Chondrocyte (in vitro differentiated cells): Measurements from ENCODE around the gene INPP5F. TPM values are rescaled to one million over a fixed set of nuclear protein-coding genes. Genes with fewer than 3 reads are reported as not detected.
A peak's percentile ranks its signal among the peaks of the same experiment; 100 is the strongest.

Source experiments
- DNase-seq: peaks from one replicate; pipeline ENCODE4 v3.0.0; 2021; ENCODE audit warnings: mixed read lengths, low spot score
- H3K27ac Mint-ChIP-seq: one replicate; pipeline ENCODE4 v1.8.0; 2021; ENCODE audit warnings: mild to moderate bottlenecking, moderate library complexity, mixed read lengths; ENCODE audit not compliant: unreplicated experiment
- H3K27me3 Mint-ChIP-seq: 2 replicates; pipeline ENCODE4 v1.8.0; 2021; ENCODE audit warnings: low read depth, mixed read lengths
- H3K36me3 Mint-ChIP-seq: 2 replicates; pipeline ENCODE4 v1.8.0; 2021; ENCODE audit warnings: low read depth, mixed read lengths
- H3K4me1 Mint-ChIP-seq: 2 replicates; pipeline ENCODE4 v1.8.0; 2021; ENCODE audit warnings: low read depth, mild to moderate bottlenecking, mixed read lengths
- H3K4me3 Mint-ChIP-seq: one replicate; pipeline ENCODE4 v1.8.0; 2021; ENCODE audit warnings: mild to moderate bottlenecking, moderate library complexity, mixed read lengths; ENCODE audit not compliant: unreplicated experiment
- H3K9me3 Mint-ChIP-seq: 2 replicates; pipeline ENCODE4 v1.8.0; 2021; ENCODE audit warnings: low read depth, mixed read lengths
- total RNA-seq: library from RNA; stranded (reverse); gene quantifications from 3 replicates; pipeline ENCODE4 v1.2.1, GENCODE V29; 2021
- TF ChIP-seq, protein P1 (sequence below): fragments of 200-600 bp; sonication (generic); IDR thresholded peaks from 2 replicates; pipeline ENCODE4 v1.5.0; 2021; ENCODE audit warnings: antibody characterized with exemption, mild to moderate bottlenecking, moderate library complexity

INPP5F gene
- total RNA-seq, 1 donor from 2014 or later: 56.4 TPM

DNA sequence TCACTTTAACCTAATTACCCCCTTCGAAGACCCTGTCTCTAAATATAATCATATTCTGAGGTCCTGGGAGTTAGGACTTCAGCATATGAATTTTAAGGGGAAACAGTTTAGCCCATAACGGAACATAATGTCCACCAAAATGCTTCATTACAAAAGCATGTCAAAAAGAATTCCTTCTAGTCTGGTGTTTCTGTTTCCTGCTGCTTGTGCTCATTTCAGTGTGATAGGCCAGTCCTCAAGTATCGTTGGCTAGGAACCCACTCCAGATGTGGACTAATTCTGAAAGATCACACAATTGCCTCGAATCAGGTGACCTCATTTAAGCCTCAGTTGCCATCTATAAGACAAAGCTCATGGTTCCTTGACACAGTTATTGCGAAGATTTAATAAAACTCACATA is 29.6 kb downstream of the INPP5F start:
- peak overlapping the region; percentile 21 for H3K4me3 Mint-ChIP-seq
- no peaks in the 10 kb centered on the region for H3K36me3 Mint-ChIP-seq
- DNase-seq: no peak
- H3K4me1 Mint-ChIP-seq: peaks cover 66% of the 10 kb centered on the region
- H3K27me3 Mint-ChIP-seq: no peaks in the 10 kb centered on the region
- H3K27ac Mint-ChIP-seq: peak overlapping the region; percentile 92
- H3K9me3 Mint-ChIP-seq: no peaks in the 10 kb centered on the region
- TF ChIP-seq, protein P1, sequence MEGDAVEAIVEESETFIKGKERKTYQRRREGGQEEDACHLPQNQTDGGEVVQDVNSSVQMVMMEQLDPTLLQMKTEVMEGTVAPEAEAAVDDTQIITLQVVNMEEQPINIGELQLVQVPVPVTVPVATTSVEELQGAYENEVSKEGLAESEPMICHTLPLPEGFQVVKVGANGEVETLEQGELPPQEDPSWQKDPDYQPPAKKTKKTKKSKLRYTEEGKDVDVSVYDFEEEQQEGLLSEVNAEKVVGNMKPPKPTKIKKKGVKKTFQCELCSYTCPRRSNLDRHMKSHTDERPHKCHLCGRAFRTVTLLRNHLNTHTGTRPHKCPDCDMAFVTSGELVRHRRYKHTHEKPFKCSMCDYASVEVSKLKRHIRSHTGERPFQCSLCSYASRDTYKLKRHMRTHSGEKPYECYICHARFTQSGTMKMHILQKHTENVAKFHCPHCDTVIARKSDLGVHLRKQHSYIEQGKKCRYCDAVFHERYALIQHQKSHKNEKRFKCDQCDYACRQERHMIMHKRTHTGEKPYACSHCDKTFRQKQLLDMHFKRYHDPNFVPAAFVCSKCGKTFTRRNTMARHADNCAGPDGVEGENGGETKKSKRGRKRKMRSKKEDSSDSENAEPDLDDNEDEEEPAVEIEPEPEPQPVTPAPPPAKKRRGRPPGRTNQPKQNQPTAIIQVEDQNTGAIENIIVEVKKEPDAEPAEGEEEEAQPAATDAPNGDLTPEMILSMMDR: no peak

DNA sequence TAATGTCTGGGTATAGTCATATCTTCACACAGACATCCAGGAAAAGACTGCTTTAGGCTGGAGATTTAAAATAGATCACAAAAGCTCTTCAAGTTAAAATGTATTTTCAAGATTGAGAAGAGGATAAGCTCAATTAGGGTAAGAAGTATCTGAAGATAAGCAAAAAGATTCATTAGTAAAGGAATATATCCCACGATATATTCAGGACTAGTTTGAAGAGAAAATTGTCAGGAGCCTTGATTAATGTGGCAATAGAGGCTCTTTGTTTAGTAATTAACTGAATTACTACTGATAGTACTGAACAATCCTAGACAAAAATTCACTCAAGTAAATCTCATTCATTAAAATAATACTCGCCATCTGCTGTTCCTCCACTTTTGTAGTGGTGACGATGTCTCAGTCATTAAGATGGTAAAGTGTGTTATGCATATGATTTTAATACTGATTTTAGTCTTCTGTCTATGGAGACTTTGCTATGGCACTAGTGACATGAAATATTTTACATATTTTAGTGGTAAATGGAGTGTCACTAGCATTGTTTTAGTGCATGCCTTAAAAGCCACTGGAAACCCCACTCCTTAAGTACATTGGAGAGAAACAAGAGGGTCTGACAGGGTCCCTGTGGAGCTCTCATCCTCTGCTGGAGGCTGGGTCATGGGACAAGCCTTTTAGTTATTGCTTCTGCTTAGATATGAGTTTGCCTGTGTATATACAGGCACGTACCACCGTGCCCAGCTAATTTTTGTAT is 32.8 kb downstream of the INPP5F start:
- H3K27ac Mint-ChIP-seq: peak overlapping the region; percentile 92
- H3K36me3 Mint-ChIP-seq: no peaks in the 10 kb centered on the region
- H3K9me3 Mint-ChIP-seq: no peaks in the 10 kb centered on the region
- H3K27me3 Mint-ChIP-seq: no peaks in the 10 kb centered on the region
- peaks cover 83% of the 10 kb centered on the region for H3K4me1 Mint-ChIP-seq
- H3K4me3 Mint-ChIP-seq: no peak overlapping the region
- TF ChIP-seq, protein P1: no peak
- no peak for DNase-seq

DNA sequence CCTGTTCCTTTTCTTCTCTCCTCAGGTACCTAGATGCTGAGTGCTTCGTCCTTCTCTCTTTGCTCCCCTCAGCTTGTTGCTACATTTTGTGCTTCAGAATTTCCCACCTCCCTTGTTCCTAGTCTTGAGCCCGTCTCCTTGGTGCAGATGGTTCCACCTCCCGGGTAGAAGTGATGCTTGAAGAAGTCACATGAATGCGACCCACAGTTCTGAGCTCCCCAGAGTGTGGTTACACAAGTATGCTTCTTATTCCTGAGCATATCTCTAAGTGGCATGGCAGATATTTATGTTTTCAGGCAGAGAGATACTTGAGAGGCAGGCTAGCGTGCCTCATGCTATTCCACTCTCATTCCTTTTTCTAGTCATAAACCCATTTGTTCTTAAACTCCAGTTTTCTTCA is 34.0 kb downstream of the INPP5F start:
- peaks cover 76% of the 10 kb centered on the region for H3K4me1 Mint-ChIP-seq
- DNase-seq: no peak
- no peaks in the 10 kb centered on the region for H3K9me3 Mint-ChIP-seq
- H3K36me3 Mint-ChIP-seq: no peaks in the 10 kb centered on the region
- peak overlapping the region; percentile 92 for H3K27ac Mint-ChIP-seq
- no peak overlapping the region for H3K4me3 Mint-ChIP-seq
- no peaks in the 10 kb centered on the region for H3K27me3 Mint-ChIP-seq
- TF ChIP-seq, protein P1: no peak

DNA sequence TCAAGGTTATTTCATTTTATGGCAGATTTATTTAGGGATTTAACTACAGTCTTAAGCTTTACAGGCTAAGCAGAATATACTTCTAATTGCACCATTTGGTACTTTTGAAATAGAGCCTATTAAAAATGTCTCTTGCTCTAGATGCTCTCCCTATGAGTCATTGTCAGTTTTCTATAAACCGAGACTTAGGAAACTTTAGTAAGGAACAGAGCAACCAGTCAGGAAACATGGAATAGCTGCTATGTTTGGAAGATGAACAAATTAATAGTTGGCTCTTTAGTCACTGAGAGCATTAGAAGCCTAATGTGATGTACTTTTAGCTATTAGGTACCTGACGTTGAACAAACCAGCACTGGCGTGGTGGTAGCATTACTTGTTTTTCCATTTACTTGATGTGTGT is 35.3 kb downstream of the INPP5F start:
- H3K36me3 Mint-ChIP-seq: no peaks in the 10 kb centered on the region
- no peaks in the 10 kb centered on the region for H3K27me3 Mint-ChIP-seq
- DNase-seq: no peak
- H3K4me1 Mint-ChIP-seq: peaks cover 64% of the 10 kb centered on the region
- H3K9me3 Mint-ChIP-seq: no peaks in the 10 kb centered on the region
- H3K27ac Mint-ChIP-seq: peak overlapping the region; percentile 88
- TF ChIP-seq, protein P1: no peak
- peak overlapping the region; percentile 33 for H3K4me3 Mint-ChIP-seq

DNA sequence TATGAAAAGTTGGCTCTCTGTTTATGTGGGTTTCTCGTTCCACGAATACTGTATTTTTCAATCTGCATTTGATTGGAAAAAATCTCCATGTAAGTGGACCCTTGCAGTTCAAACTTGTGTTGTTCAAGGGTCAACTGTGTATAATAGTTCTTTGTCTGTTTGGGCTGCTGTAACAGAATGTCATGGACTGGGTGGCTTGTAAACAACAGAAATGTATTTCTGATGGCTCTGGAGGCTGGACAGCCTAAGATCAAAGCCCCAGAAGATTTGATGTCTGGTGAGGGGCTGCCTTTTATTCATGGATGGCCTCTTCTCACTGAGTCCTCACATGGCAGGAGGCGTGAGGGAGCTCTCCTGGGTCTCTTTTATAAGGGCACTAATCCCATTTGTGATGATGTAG is 36.2 kb downstream of the INPP5F start:
- Mint-ChIP-seq H3K4me3 (no peak overlapping the region), H3K36me3 (no peaks in the 10 kb centered on the region), H3K27ac (peak overlapping the region; percentile 49), H3K9me3 (no peaks in the 10 kb centered on the region), H3K27me3 (no peaks in the 10 kb centered on the region), H3K4me1 (peaks cover 66% of the 10 kb centered on the region)
- TF ChIP-seq, protein P1: no peak
- DNase-seq: no peak
